ENCODE data around the gene PARP1.

The PARP1 gene

GRCh38 chr1:226404904-226405222 is 3.0 kb downstream of the PARP1 start:
- DNase-seq, result no peak

GRCh38 chr1:226404063-226404903 is 3.6 kb downstream of the PARP1 start:
- no peak for DNase-seq

- DNase-seq, result no peak
Observed at GRCh38 chr1:226403201-226404034, 4.5 kb downstream of the PARP1 start.

DNA sequence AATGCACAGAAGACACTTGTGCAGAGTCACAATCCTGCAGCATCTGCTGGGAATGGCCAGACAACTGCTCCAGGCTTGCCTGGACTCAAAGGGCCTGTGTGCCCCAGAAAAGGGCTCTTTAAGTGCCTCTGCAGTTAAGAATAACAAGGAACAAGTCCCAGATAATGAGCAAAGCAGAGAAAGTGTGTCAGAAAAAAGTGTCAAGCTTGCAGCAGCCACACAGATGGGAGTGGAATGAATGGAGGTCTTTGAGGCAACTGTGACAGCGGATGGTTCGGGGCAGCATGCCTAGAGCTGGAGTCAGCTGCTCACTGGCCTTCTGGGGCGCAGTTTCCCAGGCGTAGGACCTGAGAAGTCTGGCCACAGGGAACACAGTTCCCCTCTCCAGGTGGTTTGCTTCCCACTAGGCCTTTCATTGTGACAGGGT is 5.1 kb downstream of the PARP1 start:
- DNase-seq, result no peak

DNA sequence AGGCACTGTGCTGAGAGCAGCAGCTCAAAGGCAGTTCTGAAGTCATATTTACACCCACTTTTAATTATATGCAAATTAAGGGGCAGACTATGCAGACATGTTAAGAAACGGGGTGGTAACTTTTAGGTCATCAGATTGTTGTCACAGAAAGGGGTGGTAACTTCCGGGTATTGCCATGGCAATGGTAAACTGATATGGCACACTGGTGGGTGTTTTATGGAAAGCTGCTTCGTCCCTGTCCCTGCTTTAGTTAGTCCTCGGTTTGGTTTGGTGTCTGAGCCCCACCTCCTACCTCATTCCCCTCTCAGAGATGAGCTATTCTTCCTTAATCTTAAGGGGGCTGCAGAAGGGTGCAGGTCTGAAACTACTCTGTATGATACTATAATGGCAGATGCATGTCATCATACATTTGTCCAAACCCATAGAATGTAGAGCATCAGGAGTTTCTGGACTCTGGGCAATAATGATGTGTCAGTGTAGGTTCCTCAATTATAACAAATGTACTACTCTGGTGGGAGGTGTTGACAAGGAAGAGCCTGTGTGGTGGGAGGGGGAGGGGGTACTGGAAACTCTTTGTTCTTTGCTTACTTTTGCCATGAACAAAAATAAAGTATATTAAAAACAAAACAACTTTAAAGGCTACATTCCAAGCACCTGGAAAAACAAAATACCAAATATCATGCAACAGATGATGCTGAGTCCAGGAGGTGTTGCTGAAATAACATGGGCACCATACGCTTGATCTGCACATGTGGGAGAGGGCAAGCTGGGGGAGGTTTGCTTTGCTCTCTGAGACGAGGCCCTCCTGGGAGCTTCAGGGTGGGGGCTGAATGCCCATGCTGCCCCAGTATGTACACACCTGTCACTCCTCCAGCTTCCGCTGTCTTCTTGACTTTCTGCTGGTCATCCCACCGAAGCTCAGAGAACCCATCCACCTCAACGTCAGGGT is 6.3 kb downstream of the PARP1 start:
- DNase-seq, result no peak

GRCh38 chr1:226400519-226401354 is 7.2 kb downstream of the PARP1 start:
- no peak for DNase-seq

DNA sequence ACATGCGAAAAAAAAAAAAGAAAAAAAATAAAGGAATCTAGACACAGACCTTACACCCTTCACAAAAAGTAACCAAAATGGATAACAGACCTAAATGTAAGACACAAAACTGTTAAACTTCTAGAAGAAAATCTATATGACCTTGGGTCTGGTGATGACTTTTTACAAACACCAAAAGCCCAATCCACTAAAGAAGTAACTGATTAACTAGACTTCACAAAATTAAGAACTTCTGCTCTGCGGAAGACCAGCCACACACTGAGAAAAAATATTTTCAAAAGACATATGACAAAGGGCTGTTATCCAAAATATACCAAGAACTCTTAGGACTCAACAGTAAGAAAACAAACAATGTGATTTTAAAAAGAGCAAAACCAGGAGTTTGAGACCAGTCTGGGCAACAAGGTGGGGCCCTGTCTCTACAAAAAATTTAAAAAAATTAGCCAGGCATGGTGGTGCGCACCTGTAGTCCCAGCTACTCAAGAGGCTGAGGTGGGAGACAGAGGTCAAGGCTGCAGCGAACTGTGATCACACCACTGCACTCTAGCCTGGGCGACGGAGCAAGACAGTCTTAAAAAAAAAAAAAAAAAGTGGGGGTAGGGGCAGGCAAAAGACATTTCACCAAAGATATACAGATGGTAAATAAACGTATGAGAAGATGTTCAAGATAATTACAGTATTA is 9.8 kb downstream of the PARP1 start:
- DNase-seq, result no peak

- DNase-seq, result no peak
Observed at GRCh38 chr1:226397011-226397926, 10.6 kb downstream of the PARP1 start.

DNA sequence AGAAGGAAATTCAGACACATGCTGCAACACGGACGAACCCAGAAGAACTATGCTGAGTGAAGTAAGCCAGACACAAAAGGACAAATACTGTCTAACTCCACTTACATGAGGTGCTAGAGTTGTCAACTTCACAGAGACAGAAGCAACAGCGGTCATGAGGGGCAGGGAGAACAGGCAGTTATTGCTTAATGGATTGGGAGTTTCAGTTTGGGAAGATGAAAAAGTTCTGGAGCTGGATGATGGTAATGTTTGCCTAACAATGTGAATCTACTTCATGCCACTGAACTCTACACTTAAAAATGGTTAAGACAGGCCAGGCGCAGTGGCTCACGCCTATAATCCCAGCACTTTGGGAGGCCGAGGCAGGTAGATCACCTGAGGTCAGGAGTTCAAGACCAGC is 12.1 kb downstream of the PARP1 start:
- DNase-seq, result no peak

- DNase-seq, result no peak
Observed at GRCh38 chr1:226394462-226394861, 13.4 kb downstream of the PARP1 start.

- DNase-seq, result no peak
Observed at GRCh38 chr1:226390681-226391080, 17.2 kb downstream of the PARP1 start.

- DNase-seq, result no peak
Observed at GRCh38 chr1:226388131-226388530, 19.8 kb downstream of the PARP1 start.

DNA sequence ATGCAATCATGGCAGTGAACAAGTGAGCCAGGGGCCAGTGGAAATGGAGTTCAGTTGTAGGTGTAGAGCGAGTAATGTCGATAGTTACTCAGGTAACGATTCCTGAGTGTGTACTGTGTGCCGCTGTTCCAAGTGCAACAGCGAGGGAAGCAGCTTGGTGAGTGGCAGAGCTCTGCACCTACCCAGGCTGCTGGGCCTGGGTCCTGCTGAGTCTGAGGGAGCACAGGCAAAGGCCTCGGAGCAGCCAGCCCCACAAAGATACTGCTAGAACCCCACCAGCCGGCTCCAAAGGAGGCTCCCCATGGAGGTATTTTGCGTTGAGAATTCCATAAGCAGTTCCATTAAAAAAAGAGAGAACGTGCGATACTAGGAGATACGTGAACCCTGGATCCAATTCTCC is 23.2 kb downstream of the PARP1 start:
- DNase-seq, result no peak

DNA sequence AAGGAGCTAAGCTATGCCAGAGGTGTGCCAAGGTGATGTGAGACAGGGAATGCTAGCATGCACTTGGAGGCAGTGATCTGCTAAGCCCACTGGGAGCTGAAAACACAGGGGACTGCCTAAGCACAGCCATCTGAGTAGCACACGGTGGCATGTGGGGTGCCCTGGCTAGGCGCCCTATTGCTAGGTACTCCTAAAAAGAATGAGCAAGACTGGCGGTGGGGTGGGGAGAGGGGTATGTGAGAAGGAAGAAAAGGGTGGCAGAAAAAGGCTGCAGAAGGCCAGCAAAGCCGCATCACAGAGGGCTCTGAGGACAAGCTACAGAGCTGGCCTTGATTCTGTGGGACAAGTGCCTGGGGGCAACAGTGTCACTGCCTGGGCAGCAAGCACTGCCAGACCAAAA is 23.9 kb downstream of the PARP1 start:
- no peak for DNase-seq

- no peak for DNase-seq
Observed at GRCh38 chr1:226382030-226382429, 25.9 kb downstream of the PARP1 start.

DNA sequence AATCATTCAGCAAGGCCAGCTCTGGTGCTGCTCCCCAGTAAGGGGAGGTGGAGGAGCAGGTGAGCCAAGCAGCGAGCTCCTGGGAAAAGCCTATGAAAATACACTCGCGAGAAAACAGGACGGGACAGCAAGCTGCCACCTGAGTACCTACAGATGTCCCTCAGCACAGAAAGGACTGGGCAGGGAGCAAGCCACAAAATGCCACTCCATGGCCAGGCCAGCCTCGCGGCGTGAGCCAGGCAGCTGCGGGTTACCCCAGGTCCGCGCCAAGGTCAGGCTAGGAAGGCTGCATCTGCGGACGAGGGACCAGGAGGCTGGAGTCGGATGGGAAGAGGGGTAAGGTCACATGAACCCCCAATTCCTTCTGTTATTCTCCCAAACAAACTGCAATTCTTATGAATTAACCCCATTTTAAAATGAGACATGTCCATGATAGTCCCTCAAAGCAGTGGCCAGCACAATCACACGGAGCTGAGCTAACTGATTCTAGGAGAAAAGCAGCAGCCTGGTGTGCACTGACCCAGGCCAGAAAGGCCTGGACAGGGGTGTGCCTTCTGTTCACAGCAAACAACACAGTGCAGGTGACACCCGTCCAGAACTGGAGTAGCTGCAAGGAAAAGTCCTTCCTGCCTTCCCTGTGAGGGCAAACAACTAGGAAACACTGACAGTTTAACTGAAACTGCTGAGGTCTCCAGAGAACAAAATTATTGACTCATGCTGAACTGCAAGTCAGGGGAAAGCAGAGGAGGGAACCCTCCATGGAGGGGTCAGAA is 26.5 kb downstream of the PARP1 start:
- DNase-seq, result no peak

DNA sequence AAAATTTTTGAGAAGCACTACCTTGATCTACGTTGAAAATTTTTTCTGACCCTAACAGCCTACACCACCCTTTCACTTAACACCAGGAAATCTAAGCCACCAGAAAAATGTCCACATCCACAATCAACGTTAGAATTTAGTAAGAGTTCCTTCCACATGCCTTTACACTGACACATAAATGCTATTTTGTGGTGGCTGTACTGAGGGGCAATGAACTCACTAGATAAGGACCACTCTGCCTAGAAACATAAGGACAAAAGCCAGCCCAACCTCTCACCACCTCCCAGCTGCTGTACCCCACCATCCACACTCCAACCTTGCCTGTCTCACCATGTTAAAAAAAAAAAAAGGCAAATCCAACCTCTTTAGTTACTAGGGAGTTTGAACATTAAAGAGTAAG is 29.8 kb downstream of the PARP1 start:
- no peak for DNase-seq

DNA sequence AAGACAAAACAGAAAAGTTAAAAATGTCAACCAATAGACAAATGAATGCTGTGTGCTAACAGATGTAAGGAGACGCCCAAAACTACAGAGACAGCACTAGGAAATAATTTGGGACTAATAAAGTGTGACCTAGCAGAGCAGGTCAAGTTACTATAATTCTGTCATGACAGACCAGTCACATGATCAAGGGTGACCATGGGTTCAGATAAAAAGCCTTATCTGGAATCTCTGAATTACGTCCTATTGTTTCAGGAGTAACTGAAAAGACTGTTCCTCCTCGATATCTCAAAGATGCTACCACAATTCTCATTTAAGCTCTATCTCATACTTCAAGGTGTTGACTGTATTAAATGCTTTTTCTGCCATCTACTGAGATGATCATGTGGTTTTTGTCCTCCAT is 31.6 kb downstream of the PARP1 start:
- DNase-seq, result no peak

DNA sequence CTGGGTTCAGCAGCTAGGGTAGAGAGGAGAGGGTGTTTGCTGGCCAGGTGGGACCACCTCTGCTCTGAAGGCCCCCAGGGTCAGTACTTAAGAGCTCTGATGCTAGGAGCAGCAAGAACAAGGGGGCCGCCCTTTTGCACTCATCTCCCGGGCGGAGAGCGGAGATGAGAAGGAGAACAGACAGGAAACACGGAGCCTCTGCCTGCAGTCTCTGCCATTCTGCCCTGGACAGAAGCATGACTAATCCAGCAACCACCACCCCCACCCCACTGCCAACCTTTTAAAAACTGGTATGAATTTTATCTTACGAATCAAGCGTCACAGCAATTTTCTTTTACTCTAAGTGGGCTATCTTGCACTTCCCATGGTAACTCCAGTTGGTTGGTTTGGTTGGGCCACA is 34.5 kb downstream of the PARP1 start:
- DNase-seq, result no peak

- DNase-seq, result no peak
Observed at GRCh38 chr1:226372885-226373284, 35.0 kb downstream of the PARP1 start.
